ENCODE measurements around the gene DNHD1.

The DNHD1 gene
- long read RNA-seq, partial matches to known transcripts: 0 of 6 reads
- long read RNA-seq, other reads (novel, unspliced or antisense): 6 of 6 reads

- DNase-seq (ENCODE audit: low read depth in 1 of 2, low spot score in 1 of 2): no peak
- Histone ChIP-seq H3K27me3 (ENCODE audit: insufficient read depth, poor library complexity, severe bottlenecking) (no peaks in the 10 kb centered on the region), H3K27ac (replicated peaks) (no peak within 1 kb of the TSS), H3K4me3 (replicated peaks; ENCODE audit: insufficient read depth, low read length) (no peak within 1 kb of the TSS)
- TF ChIP-seq, protein P1, sequence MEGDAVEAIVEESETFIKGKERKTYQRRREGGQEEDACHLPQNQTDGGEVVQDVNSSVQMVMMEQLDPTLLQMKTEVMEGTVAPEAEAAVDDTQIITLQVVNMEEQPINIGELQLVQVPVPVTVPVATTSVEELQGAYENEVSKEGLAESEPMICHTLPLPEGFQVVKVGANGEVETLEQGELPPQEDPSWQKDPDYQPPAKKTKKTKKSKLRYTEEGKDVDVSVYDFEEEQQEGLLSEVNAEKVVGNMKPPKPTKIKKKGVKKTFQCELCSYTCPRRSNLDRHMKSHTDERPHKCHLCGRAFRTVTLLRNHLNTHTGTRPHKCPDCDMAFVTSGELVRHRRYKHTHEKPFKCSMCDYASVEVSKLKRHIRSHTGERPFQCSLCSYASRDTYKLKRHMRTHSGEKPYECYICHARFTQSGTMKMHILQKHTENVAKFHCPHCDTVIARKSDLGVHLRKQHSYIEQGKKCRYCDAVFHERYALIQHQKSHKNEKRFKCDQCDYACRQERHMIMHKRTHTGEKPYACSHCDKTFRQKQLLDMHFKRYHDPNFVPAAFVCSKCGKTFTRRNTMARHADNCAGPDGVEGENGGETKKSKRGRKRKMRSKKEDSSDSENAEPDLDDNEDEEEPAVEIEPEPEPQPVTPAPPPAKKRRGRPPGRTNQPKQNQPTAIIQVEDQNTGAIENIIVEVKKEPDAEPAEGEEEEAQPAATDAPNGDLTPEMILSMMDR (IDR thresholded peaks at IDR 0.05; ENCODE audit: insufficient read depth, low read length): no peak
- TF ChIP-seq GABPA (IDR thresholded peaks at IDR 0.05; ENCODE audit: low read depth) (no peak), REST (IDR thresholded peaks at IDR 0.05; ENCODE audit: insufficient replicate concordance, low read depth) (no peak), POLR2AphosphoS5 (IDR thresholded peaks at IDR 0.05; ENCODE audit: low read depth) (no peak), SPI1 (IDR thresholded peaks at IDR 0.05; ENCODE audit: borderline replicate concordance, low read depth) (no peak)
These were observed at the start of gene DNHD1 for GRCh38 chr11:6497069-6497839. Gene DNHD1, plus strand, starts transcription at chr11:6497280. Its CDS starts 936 bp downstream, at chr11:6498216.

DNA sequence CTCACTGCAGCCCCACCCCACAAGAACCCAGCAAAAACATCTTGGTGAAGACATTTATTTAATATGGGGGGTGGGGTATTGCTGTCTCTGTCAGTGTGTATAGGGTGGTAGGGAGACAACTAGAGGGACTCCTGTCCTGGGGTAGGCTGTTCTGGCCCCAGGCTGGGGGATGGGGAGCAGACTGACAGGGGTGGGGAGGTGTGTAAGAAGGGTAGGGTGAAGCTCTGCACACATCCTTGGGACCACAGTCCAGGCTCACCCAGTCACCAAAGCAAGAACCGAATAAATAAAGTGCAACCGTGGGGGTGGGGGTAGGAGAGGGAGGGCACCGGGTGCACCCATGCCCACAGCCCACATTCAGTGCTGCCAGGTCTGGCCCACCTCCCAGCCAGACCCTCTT is 48.5 kb upstream of the DNHD1 start:
- Histone ChIP-seq H3K27me3 (ENCODE audit: insufficient read depth, poor library complexity, severe bottlenecking) (no peaks in the 10 kb centered on the region), H3K4me3 (replicated peaks; ENCODE audit: insufficient read depth, low read length) (no peak overlapping the region), H3K27ac (replicated peaks) (no peak overlapping the region)
- no peak for DNase-seq (ENCODE audit: low read depth in 1 of 2, low spot score in 1 of 2)
- TF ChIP-seq, protein P1 (IDR thresholded peaks at IDR 0.05; ENCODE audit: insufficient read depth, low read length): no peak
- TF ChIP-seq REST (IDR thresholded peaks at IDR 0.05; ENCODE audit: insufficient replicate concordance, low read depth) (no peak), GABPA (IDR thresholded peaks at IDR 0.05; ENCODE audit: low read depth) (no peak), SPI1 (IDR thresholded peaks at IDR 0.05; ENCODE audit: borderline replicate concordance, low read depth) (no peak), POLR2AphosphoS5 (IDR thresholded peaks at IDR 0.05; ENCODE audit: low read depth) (no peak)

DNA sequence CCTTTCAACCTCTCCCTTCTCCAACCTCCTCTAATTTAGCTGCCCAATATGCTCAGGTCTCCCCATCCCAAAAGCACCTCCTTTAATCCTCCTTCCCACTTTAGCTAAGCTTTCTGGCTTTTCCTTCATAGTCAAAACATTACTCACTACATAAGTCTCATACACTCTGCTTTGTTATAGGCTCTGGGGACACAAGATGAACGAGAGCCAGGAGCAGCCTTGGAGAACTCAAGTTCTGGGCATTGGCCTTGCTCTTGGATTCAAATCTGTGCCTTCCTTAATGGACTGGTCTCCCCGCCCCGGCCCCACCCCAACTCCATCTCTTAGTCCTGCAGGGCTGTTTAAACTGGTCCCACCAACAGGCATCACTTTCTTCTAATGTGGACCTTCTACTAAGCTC is 44.9 kb upstream of the DNHD1 start:
- TF ChIP-seq SPI1 (IDR thresholded peaks at IDR 0.05; ENCODE audit: borderline replicate concordance, low read depth) (no peak), POLR2AphosphoS5 (IDR thresholded peaks at IDR 0.05; ENCODE audit: low read depth) (no peak), REST (IDR thresholded peaks at IDR 0.05; ENCODE audit: insufficient replicate concordance, low read depth) (no peak), GABPA (IDR thresholded peaks at IDR 0.05; ENCODE audit: low read depth) (no peak)
- TF ChIP-seq, protein P1 (IDR thresholded peaks at IDR 0.05; ENCODE audit: insufficient read depth, low read length): no peak
- Histone ChIP-seq H3K27me3 (ENCODE audit: insufficient read depth, poor library complexity, severe bottlenecking) (no peaks in the 10 kb centered on the region), H3K27ac (replicated peaks) (no peak overlapping the region), H3K4me3 (replicated peaks; ENCODE audit: insufficient read depth, low read length) (no peak overlapping the region)
- DNase-seq (ENCODE audit: low read depth in 1 of 2, low spot score in 1 of 2): no peak
